Measurements from ENCODE around the gene CACNA1B.
"Not testable (repeated sequence)": the region's sequence is repeated elsewhere in the genome, so short reads cannot be mapped to it uniquely, and the experiment has no call there.

CACNA1B gene

GRCh38 chr9:138069731-138070456 is 192.3 kb downstream of the CACNA1B start:
- DNase-seq (ENCODE audit: low read depth in 2 of 2, low spot score in 1 of 2) = no peak

- DNase-seq (ENCODE audit: low read depth in 2 of 2, low spot score in 1 of 2) = no peak
Observed at GRCh38 chr9:138070815-138071214, 193.2 kb downstream of the CACNA1B start.

DNA sequence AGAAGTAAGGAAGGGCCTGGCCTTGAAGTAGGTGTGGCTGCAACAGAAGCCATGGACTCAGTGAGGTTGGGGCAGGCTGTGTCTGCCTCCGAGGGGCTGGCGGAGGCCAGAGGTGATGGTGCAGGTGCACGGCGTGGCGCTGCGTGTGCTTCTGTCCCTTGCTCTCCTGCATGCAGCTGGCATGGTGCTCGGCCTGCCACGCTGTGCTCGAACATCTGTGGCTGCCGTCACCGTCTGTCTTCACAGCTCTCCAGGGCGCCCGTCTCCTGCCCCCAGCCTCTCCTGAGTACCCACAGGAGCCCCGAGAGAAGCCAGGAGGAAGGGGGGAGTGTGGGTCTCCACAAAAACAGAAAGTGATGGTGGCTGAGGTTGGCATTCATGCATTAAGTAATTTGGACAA is 193.7 kb downstream of the CACNA1B start:
- no peak for DNase-seq (ENCODE audit: low read depth in 2 of 2, low spot score in 1 of 2)

DNA sequence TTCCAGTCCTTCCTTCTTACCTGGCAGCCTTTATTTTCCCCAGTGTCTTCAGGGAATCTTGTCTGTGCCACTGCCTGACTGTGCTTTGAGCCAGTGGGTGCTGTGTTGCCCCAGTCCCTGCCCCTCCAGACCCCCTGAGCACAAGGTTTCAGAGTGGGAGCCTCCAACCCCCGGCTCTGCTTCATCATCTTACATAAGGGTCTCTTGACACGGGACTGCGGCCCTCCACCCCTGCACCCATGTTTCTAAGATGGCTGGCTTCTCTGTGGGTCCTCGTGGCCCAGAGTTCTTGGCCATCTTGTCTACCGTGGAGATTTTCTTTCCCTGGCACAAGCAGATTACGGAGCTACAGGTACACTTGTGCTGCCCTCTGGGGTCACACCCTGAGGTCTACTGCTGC is 194.1 kb downstream of the CACNA1B start:
- no peak for DNase-seq (ENCODE audit: low read depth in 2 of 2, low spot score in 1 of 2)

DNA sequence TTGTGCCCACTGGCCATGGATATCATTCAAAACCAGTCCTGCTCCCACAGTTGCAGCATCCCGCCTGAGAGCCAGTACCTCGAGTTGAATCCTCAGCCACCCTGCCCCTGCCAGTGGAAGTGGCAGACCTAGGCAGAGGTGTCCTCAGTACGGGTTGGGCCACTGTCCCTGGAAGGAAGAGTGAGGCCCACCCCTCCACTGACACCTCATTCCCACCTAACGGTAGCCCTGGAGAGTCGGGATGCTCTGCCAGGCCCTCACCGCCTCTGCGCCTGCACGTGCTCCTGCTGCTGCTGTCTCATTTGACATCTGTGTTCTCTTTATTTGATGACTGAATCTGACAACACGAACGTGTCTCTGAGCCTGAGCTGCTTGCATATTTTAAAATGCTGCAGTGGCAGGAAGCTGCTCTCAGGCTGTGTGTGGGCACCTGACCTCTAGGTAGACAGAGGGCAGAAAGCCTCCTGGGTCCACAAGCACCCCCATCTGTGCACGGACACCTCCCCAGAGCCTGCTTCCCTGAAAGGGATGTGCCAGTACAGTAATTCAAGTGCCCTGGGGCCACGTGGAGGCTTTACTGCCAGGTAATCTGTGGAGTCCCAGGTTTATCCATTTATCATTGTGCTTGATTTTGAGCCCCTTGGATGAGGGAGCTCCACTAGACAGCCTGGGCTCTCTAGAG is 194.7 kb downstream of the CACNA1B start:
- no peak for DNase-seq (ENCODE audit: low read depth in 2 of 2, low spot score in 1 of 2)

DNA sequence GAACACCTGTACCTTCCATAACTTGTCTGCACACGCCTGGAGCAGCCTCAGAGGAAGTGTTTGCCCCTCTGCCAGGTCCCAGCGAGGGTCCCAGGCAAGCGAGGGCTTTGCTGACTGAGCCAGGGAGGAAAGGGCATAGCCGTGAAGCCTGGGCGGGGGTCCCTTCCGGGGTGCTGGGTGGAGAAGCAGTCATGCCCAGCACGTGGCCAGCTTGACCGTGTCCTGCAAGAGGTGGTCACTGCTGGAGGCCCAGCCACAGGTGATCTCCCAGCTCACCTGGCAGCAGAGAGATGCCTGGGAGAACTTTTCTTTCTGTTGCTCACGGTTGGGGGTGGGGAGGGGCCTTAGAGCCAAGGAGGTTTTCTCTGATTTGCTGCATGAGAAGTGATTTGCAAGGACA is 195.3 kb downstream of the CACNA1B start:
- DNase-seq (ENCODE audit: low read depth in 2 of 2, low spot score in 1 of 2) = no peak

DNA sequence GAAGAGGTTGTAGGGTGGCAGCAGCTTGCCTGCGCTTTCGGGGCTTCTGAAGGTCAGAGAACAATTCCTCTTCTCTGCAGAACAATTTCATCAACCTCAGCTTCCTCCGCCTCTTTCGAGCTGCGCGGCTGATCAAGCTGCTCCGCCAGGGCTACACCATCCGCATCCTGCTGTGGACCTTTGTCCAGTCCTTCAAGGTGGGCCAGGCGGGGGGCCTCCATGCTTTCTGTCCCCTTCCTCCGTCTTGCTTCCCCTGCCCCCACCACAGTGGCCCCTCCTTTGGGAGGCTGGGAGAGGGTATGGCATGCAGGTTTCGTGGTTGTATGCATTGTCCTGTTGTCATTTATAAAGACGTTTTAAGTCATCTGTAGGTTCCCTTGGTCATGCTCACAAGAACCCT is 195.8 kb downstream of the CACNA1B start:
- DNase-seq (ENCODE audit: low read depth in 2 of 2, low spot score in 1 of 2) = no peak

DNA sequence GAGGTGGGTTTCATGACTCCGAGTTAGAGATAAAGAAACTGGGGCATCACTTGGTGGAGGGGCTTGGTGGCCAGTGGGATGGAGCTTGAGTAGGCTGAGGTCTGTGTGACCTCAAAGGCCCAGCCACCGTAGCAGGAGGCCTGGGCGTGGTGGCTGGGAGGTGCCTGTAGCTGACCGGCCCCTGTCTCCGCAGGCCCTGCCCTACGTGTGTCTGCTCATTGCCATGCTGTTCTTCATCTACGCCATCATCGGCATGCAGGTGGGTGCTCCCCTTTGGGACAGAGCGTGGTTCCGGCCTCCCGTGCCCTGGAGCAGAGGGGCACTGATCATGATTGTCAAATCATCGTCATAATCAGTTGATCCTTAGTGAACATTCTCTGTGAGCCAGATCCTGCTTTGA is 196.2 kb downstream of the CACNA1B start:
- DNase-seq (ENCODE audit: low read depth in 2 of 2, low spot score in 1 of 2) = no peak

DNA sequence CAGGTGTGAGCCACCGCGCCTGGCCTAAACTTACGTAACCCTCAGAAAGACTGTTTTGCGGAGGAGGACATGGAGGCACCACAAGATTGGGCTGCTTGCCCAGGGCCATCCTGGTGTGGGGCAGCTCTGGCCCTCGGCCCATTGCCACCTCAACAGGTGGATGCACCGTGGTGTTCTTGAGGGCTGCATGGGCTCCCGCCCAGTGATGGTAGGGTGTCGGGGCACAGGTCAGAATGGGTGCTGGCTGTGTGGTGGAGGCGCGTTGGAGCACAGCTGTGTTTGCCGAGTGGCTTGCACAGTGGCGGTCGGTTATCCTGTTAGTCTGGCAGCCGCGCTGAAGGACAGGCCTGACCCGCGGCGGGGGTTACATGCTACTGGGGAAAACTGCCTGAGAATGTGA is 196.9 kb downstream of the CACNA1B start:
- DNase-seq (ENCODE audit: low read depth in 2 of 2, low spot score in 1 of 2) = no peak

DNA sequence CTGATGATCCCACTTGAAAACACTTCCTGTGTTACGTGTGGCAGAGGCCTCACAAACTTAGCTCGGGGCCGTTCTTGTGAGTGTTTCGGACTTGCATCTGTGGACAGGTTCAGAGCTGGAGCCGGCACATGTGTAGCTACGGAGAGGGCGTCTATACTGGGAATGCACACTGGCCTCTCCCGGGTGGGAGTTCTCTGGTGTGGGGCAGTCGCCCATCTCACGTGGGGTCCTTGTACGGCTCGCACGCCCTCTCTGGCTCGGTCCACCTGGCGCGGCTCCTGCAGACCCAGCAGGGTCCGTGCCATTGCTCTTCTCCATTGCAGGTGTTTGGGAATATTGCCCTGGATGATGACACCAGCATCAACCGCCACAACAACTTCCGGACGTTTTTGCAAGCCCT is 197.9 kb downstream of the CACNA1B start:
- no peak for DNase-seq (ENCODE audit: low read depth in 2 of 2, low spot score in 1 of 2)

GRCh38 chr9:138075961-138076649 is 198.5 kb downstream of the CACNA1B start:
- DNase-seq (ENCODE audit: low read depth in 2 of 2, low spot score in 1 of 2) = no peak

DNA sequence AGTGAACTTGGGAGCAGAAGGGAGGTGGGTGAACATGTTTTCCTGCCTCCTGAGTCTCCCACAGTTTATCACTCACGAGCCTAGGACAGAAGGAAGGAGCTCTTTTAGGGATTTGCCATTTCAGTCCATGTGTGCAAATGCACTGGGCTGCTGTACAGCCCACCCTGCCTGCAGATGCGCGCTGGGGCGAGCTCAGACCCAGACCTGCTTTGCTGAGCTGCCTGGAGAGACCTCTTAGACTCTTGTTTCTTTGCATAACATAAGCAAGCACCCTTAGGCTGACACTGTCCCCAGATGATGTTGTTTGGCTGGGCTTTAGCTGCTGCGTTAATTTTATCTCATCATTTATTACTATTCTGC is 199.0 kb downstream of the CACNA1B start:
- no peak for DNase-seq (ENCODE audit: low read depth in 2 of 2, low spot score in 1 of 2)

DNA sequence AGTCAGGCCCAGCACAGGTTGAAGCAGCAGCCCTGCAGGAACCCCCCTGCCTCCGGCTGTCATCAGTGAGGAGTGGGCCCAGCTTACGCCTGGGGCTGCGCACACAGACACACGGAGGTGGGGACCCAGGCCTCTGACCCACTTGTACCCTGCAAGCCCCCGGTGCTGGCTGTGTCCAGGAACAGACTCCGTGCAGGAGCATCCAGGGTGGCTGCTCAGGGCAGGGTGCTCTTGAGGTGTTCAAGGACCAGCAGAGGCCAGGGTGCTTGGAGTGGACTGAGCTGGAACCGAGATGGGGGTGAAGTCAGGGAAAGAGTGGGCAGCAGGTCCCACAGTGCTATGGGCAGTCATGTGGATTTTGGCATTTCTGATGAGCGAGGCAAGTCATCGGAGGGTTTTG is 199.5 kb downstream of the CACNA1B start:
- DNase-seq (ENCODE audit: low read depth in 2 of 2, low spot score in 1 of 2) = no peak

GRCh38 chr9:138077898-138078540 is 200.4 kb downstream of the CACNA1B start:
- DNase-seq (ENCODE audit: low read depth in 2 of 2, low spot score in 1 of 2) = no peak

DNA sequence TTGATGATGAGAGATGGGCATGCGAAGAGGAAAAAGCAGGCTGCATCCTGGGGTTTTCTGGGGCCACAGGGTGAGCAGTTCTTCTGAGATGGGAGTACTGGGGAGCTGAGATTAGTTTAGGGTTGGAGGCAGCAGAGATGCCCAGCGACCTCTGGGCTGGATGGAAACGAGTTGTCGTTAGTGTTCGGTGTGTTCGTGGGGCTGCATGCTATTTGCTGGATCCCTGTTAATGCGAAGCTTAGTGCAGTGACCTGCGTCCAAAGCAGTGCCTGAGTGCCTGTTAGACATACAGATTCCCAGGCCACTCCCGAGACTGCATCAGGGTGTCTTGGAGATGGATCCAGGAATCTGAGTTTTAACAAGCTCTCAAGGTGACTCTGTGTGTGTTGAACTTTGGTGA is 201.3 kb downstream of the CACNA1B start:
- DNase-seq (ENCODE audit: low read depth in 2 of 2, low spot score in 1 of 2) = no peak

DNA sequence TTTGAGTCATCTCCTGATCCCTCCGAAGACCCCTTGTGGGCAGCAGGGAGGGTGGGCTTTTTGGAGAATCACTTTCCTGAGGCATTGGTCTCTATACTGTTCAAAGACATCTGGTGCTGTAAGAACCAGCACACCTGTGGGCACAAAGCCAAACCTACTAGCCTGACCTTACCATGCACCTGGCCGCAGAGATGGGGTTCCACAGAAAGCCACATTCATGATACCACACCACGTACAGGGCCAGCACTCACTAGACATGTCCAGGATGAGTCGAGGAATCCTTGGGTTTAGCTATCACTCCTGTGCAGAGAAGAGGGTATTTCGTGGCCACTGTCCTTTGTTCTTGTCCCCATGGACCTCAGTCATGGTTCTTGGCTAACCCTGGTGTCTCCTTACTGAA is 203.4 kb downstream of the CACNA1B start:
- DNase-seq (ENCODE audit: low read depth in 2 of 2, low spot score in 1 of 2) = no peak

DNA sequence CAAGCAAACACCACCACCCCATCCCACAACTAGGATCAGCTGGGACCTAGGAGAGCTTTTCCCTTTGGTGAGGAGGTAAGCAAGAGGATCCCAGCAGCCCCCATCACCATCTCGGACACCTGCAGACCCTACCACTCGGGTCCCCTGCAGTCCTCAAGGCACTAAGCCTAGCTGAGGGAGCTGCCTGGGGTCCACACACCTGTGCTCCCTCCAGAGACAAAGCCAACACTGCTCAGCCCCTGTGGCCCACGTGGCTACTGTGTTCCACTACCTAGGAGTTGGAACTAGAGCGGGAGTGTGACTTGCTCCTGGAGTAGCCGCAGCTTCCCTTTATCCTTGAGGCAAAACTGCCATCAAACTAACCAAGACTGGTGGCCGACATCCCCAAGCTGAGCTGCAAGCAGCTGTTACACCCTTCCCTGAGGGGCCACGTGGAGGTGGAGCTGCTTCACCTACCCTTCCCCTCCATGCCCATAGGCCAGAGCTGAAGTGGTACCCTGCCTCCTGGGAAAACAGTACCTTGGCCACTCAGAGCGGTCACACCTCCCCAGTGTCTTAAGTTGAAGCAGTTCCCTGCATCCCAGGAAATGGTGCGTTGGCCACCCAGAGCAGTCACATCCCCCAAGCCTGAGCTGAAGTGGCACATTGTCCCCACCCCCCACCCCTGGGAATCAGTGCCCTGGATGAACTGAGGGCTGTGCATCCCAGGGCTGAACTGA is 205.5 kb downstream of the CACNA1B start:
- DNase-seq (ENCODE audit: low read depth in 2 of 2, low spot score in 1 of 2) = no peak

- no peak for DNase-seq (ENCODE audit: low read depth in 2 of 2, low spot score in 1 of 2)
Observed at GRCh38 chr9:138083873-138084272, 206.3 kb downstream of the CACNA1B start.

- DNase-seq (ENCODE audit: low read depth in 2 of 2, low spot score in 1 of 2) = no peak
Observed at GRCh38 chr9:138085568-138085967, 208.0 kb downstream of the CACNA1B start.

- not testable (repeated sequence) for DNase-seq (ENCODE audit: low read depth in 2 of 2, low spot score in 1 of 2)
Observed at GRCh38 chr9:138092057-138092456, 214.5 kb downstream of the CACNA1B start.

- DNase-seq (ENCODE audit: low read depth in 2 of 2, low spot score in 1 of 2) = no peak
Observed at GRCh38 chr9:138094028-138094427, 216.4 kb downstream of the CACNA1B start.

Measured in stimulated activated CD8-positive, alpha-beta memory T cell treated with anti-CD3 and anti-CD28 coated beads, Interleukin-4, amount 100 ng/mL, for 1 hour (primary cell).